Measurements from ENCODE around the gene KCNH4. TPM values are rescaled to one million over a fixed set of nuclear protein-coding genes. Genes with fewer than 3 reads are reported as not detected.

The KCNH4 gene
- total RNA-seq, 1 experiment from 2014 or later = 0.12 TPM

DNA sequence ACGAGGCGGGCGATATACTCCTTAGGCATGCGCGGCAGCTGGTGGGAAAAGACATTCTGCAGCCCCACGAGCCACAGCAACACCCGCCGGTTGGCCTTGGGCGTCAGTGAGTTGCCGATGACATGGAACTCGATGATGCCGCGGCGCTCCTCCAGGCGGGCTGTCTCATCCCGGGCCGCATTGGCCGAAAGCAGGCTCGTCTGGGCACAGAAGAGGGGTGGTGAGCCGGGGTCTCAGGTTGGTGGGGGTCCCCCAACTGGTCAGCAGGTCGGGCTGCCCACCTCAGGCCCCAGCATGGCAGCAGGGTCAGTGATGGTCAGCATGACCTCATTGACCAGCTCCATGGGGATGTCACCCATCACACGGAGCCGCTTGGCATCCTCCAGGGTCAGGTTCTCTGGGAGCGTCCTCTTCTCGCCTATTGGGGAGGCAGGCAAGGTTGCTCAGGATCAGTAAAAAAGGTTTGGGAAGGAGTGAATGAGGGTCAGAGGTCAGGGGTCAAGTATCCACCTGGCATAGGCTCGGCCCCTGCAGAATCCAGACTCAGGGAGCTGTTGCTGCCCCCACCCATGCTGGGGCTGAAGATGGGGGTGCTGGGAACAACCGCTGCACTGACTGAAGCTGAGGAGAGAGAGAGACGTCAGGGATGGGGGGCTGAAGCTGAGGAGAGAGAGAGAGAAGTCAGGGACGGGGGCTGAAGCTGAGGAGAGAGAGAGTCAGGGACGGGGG lies 63.4 kb downstream of the KCNH4 start:
- DNase-seq (ENCODE audit: low read depth) = no peak

- DNase-seq (ENCODE audit: low read depth) = peak; percentile 70
Measured at GRCh38 chr17:42116705-42117396, 64.1 kb downstream of the KCNH4 start.

DNA sequence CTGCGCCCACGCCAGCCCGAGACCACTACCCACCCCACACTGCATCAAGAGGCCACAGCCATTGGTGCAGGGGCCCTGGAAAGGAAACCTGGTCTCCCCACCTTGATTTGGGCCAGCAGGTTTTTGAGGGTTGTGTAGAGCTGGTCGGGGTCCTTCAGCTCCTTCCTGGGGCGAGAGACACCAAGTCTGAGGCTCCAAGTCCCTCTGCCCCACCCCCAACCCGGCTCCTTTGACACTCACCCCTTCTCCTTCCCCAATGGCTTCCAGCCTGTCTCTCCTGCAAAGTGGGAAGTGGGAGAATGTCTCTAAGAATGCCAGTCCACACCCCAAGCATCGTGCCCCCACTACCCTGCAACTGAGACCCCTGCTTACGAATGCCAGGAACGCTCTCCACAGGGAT lies 66.8 kb downstream of the KCNH4 start:
- DNase-seq (ENCODE audit: low read depth) = no peak

- no peak for DNase-seq (ENCODE audit: low read depth)
Measured at GRCh38 chr17:42113293-42114069, 67.5 kb downstream of the KCNH4 start.

GRCh38 chr17:42112552-42113176 lies 68.3 kb downstream of the KCNH4 start, which contains the start of gene DHX58:
Gene DHX58, minus strand, starts transcription at chr17:42112714. Its CDS starts 822 bp downstream, at chr17:42111892.
- DNase-seq (ENCODE audit: low read depth) = peak; percentile 85

- DNase-seq (ENCODE audit: low read depth) = peak; percentile 55
Measured at GRCh38 chr17:42111871-42112551, 68.9 kb downstream of the KCNH4 start.

GRCh38 chr17:42111265-42111636 lies 69.7 kb downstream of the KCNH4 start:
- no peak for DNase-seq (ENCODE audit: low read depth)

GRCh38 chr17:42110301-42111264 lies 70.4 kb downstream of the KCNH4 start:
- DNase-seq (ENCODE audit: low read depth) = no peak

GRCh38 chr17:42109086-42109485 lies 71.9 kb downstream of the KCNH4 start:
- DNase-seq (ENCODE audit: low read depth) = no peak

DNA sequence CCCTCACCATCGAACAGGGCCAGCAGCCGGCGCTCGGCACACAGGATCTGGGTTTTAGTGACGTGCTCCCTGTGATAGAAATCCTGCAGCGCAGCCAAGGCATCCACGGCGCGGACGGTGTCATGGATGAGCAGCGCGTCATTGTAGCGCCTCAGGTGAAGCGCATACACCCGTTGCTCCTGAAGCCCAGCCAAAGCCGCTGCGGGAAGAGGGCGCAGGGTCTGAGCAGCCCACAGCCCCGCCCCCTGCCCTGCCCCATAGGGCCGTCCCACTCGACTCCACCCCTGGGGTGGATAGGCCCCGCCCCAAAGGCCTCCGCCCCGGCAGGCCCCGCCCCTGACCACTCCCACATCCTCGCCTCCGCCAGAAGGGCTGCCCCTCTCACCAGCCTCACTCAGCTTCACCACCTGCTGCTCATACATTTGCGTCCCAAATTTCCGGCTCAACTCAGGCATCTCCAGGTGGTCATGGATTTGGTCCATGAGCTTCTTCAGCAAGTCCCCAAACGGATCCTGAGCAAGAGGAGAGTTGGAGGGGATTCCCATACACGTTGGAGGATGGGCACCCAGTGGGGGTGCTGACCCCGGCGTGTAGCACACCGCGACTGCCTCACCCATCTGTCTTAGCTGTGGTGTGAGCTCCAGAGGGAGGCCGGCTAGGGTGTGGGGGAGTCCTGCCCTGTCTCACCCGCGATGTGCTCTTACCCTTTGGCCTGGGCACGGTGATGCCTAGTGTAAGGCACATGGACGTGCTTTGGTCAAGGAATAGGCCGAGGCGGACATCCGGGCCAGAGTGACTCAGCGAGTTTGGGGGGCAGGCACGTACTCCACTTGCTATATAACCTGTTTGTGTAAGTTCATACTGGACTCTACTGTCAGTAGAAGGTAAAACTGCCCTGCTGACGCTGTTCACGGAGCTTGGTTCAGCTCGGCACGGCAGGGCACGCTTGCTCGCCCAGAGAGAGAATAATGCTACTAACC lies 73.1 kb downstream of the KCNH4 start:
- DNase-seq (ENCODE audit: low read depth) = peak; percentile 23

- no peak for DNase-seq (ENCODE audit: low read depth)
Measured at GRCh38 chr17:42107124-42107523, 73.8 kb downstream of the KCNH4 start.

Other genes with a start within 250 kb of the KCNH4 start
- gene CNP, start 214.3 kb downstream of the KCNH4 start, total RNA-seq (2014; rRNA removed; shearing (Covaris generic)) = 37.8 and 43.9 TPM in 2 replicates
- 63.1 and 65.7 TPM in 2 replicates for gene DNAJC7, start 163.7 kb downstream of the KCNH4 start, total RNA-seq (2014; rRNA removed; shearing (Covaris generic))
- 36.2 and 38.0 TPM in 2 replicates for gene NKIRAS2, start 161.1 kb downstream of the KCNH4 start, total RNA-seq (2014; rRNA removed; shearing (Covaris generic))
- gene C17orf113, start 130.5 kb downstream of the KCNH4 start, total RNA-seq (2014; rRNA removed; shearing (Covaris generic)) = 0.10 and 0.24 TPM in 2 replicates
- not detected in 2 replicates for gene ZNF385C, start 82.7 kb downstream of the KCNH4 start, total RNA-seq (2014; rRNA removed; shearing (Covaris generic))
- gene DHX58, start 68.4 kb downstream of the KCNH4 start, total RNA-seq (2014; rRNA removed; shearing (Covaris generic)) = 4.2 and 4.8 TPM in 2 replicates
- 6.3 and 11.7 TPM in 2 replicates for gene KAT2A, start 59.8 kb downstream of the KCNH4 start, total RNA-seq (2014; rRNA removed; shearing (Covaris generic))
- gene HSPB9, start 58.3 kb downstream of the KCNH4 start, total RNA-seq (2014; rRNA removed; shearing (Covaris generic)) = not detected in 2 replicates
- gene RAB5C, start 26.2 kb downstream of the KCNH4 start, total RNA-seq (2014; rRNA removed; shearing (Covaris generic)) = 95.0 and 130 TPM in 2 replicates
- gene HCRT, start 4.3 kb upstream of the KCNH4 start, total RNA-seq (2014; rRNA removed; shearing (Covaris generic)) = not detected in 2 replicates
- 7.9 and 10.5 TPM in 2 replicates for gene GHDC, start 13.4 kb upstream of the KCNH4 start, total RNA-seq (2014; rRNA removed; shearing (Covaris generic))
- 11.2 and 12.6 TPM in 2 replicates for gene STAT5B, start 95.2 kb upstream of the KCNH4 start, total RNA-seq (2014; rRNA removed; shearing (Covaris generic))
- gene STAT5A, start 107.4 kb upstream of the KCNH4 start, total RNA-seq (2014; rRNA removed; shearing (Covaris generic)) = 7.8 and 23.9 TPM in 2 replicates
- gene STAT3, start 207.3 kb upstream of the KCNH4 start, total RNA-seq (2014; rRNA removed; shearing (Covaris generic)) = 40.6 and 44.6 TPM in 2 replicates
- 135 and 217 TPM in 2 replicates for gene CAVIN1, start 242.1 kb upstream of the KCNH4 start, total RNA-seq (2014; rRNA removed; shearing (Covaris generic))